Tibial nerve (tissue), 3 donors: ENCODE results near the gene RASL10B.

Source experiments
- POLR2A ChIP-seq, 2 donors: fragments of 450-650 bp; IDR thresholded peaks; one replicate each; pipeline ENCODE4 v1.6.1; 2017; ENCODE audit warnings: antibody characterized with exemption in 2 of 2, mild to moderate bottlenecking in 2 of 2, moderate library complexity in 2 of 2
- TF ChIP-seq, protein P1 (sequence below), 5 experiments: fragments of 200-600 bp in 3 of 5; fragments of 450-650 bp in 2 of 5; sonication (generic) in 3 of 5; IDR thresholded peaks; one replicate each; pipeline ENCODE4 v1.5.1; 2016 to 2019; ENCODE audit warnings: antibody characterized with exemption in 5 of 5, mild to moderate bottlenecking in 3 of 5, moderate library complexity in 2 of 5

DNA sequence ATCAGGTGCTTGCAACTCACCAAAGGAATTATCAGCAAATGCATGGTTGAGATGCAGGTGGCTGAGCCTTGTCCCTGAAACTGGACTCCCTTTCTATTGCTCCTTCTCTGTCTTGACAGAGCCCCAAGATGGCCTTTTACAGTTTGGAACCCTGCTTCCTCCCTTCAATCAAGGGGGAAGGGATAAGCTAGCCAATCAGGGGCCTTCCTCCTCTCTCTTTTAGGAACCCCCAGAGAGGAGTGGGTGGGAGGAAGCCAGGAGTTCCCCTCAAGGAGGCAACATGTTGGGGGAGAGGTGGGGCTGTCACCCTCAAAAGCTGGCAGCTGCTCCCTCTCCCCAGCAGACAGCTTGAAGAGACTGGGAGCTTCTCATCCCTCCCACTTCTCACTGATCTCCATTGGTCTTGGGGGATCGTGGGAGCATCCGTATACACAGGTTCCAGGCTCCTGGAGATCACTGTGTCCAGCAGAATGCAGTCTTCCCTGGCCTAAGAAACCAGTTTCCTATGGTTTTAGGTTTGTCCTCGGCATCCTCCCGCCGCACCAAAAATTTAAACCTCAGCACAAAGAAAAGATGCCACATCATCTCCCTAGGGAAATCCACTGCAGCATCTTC is 7.2 kb downstream of the RASL10B start:
- TF ChIP-seq, protein P1, sequence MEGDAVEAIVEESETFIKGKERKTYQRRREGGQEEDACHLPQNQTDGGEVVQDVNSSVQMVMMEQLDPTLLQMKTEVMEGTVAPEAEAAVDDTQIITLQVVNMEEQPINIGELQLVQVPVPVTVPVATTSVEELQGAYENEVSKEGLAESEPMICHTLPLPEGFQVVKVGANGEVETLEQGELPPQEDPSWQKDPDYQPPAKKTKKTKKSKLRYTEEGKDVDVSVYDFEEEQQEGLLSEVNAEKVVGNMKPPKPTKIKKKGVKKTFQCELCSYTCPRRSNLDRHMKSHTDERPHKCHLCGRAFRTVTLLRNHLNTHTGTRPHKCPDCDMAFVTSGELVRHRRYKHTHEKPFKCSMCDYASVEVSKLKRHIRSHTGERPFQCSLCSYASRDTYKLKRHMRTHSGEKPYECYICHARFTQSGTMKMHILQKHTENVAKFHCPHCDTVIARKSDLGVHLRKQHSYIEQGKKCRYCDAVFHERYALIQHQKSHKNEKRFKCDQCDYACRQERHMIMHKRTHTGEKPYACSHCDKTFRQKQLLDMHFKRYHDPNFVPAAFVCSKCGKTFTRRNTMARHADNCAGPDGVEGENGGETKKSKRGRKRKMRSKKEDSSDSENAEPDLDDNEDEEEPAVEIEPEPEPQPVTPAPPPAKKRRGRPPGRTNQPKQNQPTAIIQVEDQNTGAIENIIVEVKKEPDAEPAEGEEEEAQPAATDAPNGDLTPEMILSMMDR (IDR thresholded peaks at IDR 0.05), result no peak
- no peak for TF ChIP-seq POLR2A (IDR thresholded peaks at IDR 0.05)
